ENCODE measurements around the gene HMOX2.

The HMOX2 gene

GRCh38 chr16:4505356-4506147 is 29.4 kb downstream of the HMOX2 start:
- DNase-seq, result peak; percentile 46

GRCh38 chr16:4506450-4506849 is 30.3 kb downstream of the HMOX2 start:
- peak; percentile 88 for DNase-seq

- no peak for DNase-seq
Measured at GRCh38 chr16:4507588-4508345, 31.6 kb downstream of the HMOX2 start.

- DNase-seq, result no peak
Measured at GRCh38 chr16:4508806-4509205, 32.6 kb downstream of the HMOX2 start.

- no peak for DNase-seq
Measured at GRCh38 chr16:4509420-4509819, 33.2 kb downstream of the HMOX2 start.

- DNase-seq, result no peak
Measured at GRCh38 chr16:4510131-4510530, 33.9 kb downstream of the HMOX2 start.

GRCh38 chr16:4510747-4511426 is 34.7 kb downstream of the HMOX2 start:
- peak; percentile 39 for DNase-seq

GRCh38 chr16:4511441-4512082 is 35.4 kb downstream of the HMOX2 start:
- DNase-seq, result peak; percentile 46

- no peak for DNase-seq
Measured at GRCh38 chr16:4512473-4512872, 36.3 kb downstream of the HMOX2 start.

GRCh38 chr16:4513086-4513860 is 37.1 kb downstream of the HMOX2 start:
- no peak for DNase-seq

GRCh38 chr16:4513881-4514280 is 37.7 kb downstream of the HMOX2 start:
- no peak for DNase-seq

GRCh38 chr16:4514606-4515005 is 38.4 kb downstream of the HMOX2 start:
- no peak for DNase-seq

GRCh38 chr16:4515611-4516233 is 39.5 kb downstream of the HMOX2 start:
- DNase-seq, result peak; percentile 83

- DNase-seq, result peak; percentile 26
Measured at GRCh38 chr16:4517812-4518680, 41.8 kb downstream of the HMOX2 start.

- DNase-seq, result no peak
Measured at GRCh38 chr16:4519274-4520058, 43.3 kb downstream of the HMOX2 start.

GRCh38 chr16:4520913-4521312 is 44.7 kb downstream of the HMOX2 start:
- DNase-seq, result no peak

- DNase-seq, result no peak
Measured at GRCh38 chr16:4522051-4522581, 45.9 kb downstream of the HMOX2 start.

- DNase-seq, result no peak
Measured at GRCh38 chr16:4523686-4524085, 47.5 kb downstream of the HMOX2 start.

GRCh38 chr16:4524571-4524970 is 48.4 kb downstream of the HMOX2 start:
- DNase-seq, result no peak

- no peak for DNase-seq
Measured at GRCh38 chr16:4525069-4525468, 48.9 kb downstream of the HMOX2 start.

Data from suppressor macrophage treated with lipopolysaccharide for 4 hours (primary cell).